Activated CD8-positive, alpha-beta T cell treated with anti-CD3 and anti-CD28 coated beads for 36 hours (primary cell): ENCODE results near the gene PLD6. TPM values are rescaled to one million over a fixed set of nuclear protein-coding genes. Genes with fewer than 3 reads are reported as not detected.

Experiments used
- ATAC-seq: fragments of 200-7000 bp; cut with Tn5 transposase; one replicate; pipeline ENCODE4 v1.10.0; 2021; ENCODE audit warnings: mild to moderate bottlenecking, moderate library complexity
- CTCF ChIA-PET: fragments of 350-600 bp; sonication (Branson Sonifier 250); formaldehyde crosslinking; loops from one replicate; lab custom pipeline; 2021; ENCODE audit warnings: antibody characterized with exemption; lab: Charles Lee
- POLR2A ChIA-PET: fragments of 350-600 bp; sonication (Branson Sonifier 250); formaldehyde crosslinking; loops from one replicate; lab custom pipeline; 2021; ENCODE audit warnings: antibody characterized with exemption; lab: Charles Lee
- DNase-seq: peaks from one replicate; pipeline ENCODE4 v3.0.0-alpha.2; 2020
- H3K27ac Mint-ChIP-seq: one replicate; pipeline ENCODE4 v1.8.0; 2021; ENCODE audit warnings: mild to moderate bottlenecking, mixed read lengths
- H3K27me3 Mint-ChIP-seq: one replicate; pipeline ENCODE4 v1.8.0; 2021; ENCODE audit warnings: mixed read lengths
- H3K36me3 Mint-ChIP-seq: one replicate; pipeline ENCODE4 v1.8.0; 2021; ENCODE audit warnings: low read depth, mixed read lengths
- H3K4me1 Mint-ChIP-seq: one replicate; pipeline ENCODE4 v1.8.0; 2021; ENCODE audit warnings: low read depth, mixed read lengths
- H3K4me3 Mint-ChIP-seq: one replicate; pipeline ENCODE4 v1.8.0; 2021; ENCODE audit warnings: mild to moderate bottlenecking, moderate library complexity, mixed read lengths
- H3K9me3 Mint-ChIP-seq: one replicate; pipeline ENCODE4 v1.8.0; 2021; ENCODE audit warnings: mixed read lengths
- CTCF ChIP-seq: fragments of 200-600 bp; IDR thresholded peaks from one replicate; pipeline ENCODE4 v1.8.0; 2022; ENCODE audit warnings: antibody characterized with exemption, mild to moderate bottlenecking
- intact Hi-C: fragments of 100-400 bp; cut with micrococcal nuclease; formaldehyde crosslinking; loops from one replicate; pipeline ENCODE4 v1.10.0; 2022
- total RNA-seq, 2 experiments: library from RNA; stranded (reverse); gene quantifications; one replicate each; pipeline ENCODE4 v1.2.3, GENCODE V29; 2021

The PLD6 gene
- total RNA-seq, 2 experiments from 2014 or later = 6.1 to 6.2 TPM

- Mint-ChIP-seq H3K9me3 (no peaks in the 10 kb centered on the region), H3K27me3 (no peaks in the 10 kb centered on the region), H3K27ac (peak overlapping the region; percentile 96), H3K4me3 (no peak overlapping the region), H3K36me3 (peaks cover 53% of the 10 kb centered on the region), H3K4me1 (peaks cover 87% of the 10 kb centered on the region)
- intact Hi-C loops = no loop called here
- DNase-seq (no peak), ATAC-seq (no peak)
- ChIA-PET CTCF (interaction anchor here (0.6 to 0.9 kb wide), 3 partner anchors 21 to 115 kb away, joined by 3 read pairs; no protein-coding TSS in a partner anchor), POLR2A (interaction anchor here (1.5 to 2.4 kb wide), 2 partner anchors 14 to 24 kb away, joined by 4 to 12 read pairs; partner anchors contain the start of gene PLD6)
- no peak for TF ChIP-seq CTCF
These were observed 25.2 kb downstream of the PLD6 start for GRCh38 chr17:17180741-17181525.

DNA sequence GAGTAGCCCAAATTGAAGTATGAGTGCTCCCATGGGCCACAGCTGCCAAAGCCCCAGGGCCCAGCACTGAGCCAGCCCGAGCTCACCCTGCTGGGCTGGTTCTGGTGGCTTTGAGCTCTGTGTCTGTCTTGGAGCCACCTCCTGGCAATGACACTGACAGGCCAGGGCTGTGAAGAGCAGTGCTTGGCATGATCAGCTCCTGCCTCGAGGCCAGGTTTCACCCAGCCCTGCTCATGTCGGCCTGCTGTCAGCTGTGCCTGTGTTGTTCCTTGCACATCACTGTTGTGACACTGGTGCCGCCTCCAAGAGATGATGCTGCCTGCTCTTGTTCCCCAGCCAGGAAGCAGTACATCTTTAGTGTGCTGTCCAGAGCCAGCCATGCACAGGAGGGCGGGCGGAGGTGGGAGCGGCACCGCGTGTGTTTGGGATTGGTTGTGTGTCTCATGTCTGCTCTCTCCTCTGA is 26.0 kb downstream of the PLD6 start:
- Mint-ChIP-seq H3K36me3 (peaks cover 53% of the 10 kb centered on the region), H3K9me3 (no peaks in the 10 kb centered on the region), H3K27ac (peak overlapping the region; percentile 96), H3K27me3 (no peaks in the 10 kb centered on the region), H3K4me1 (peaks cover 81% of the 10 kb centered on the region), H3K4me3 (peak overlapping the region; percentile 54)
- POLR2A ChIA-PET = interaction anchor here (0.6 to 2.4 kb wide), 2 partner anchors 21 to 25 kb away, joined by 3 to 12 read pairs; partner anchors contain the start of gene PLD6
- DNase-seq (peak; percentile 32), ATAC-seq (peak; percentile 17)
- no peak for TF ChIP-seq CTCF
- intact Hi-C loops = no loop called here
- CTCF ChIA-PET = no interaction called here

DNA sequence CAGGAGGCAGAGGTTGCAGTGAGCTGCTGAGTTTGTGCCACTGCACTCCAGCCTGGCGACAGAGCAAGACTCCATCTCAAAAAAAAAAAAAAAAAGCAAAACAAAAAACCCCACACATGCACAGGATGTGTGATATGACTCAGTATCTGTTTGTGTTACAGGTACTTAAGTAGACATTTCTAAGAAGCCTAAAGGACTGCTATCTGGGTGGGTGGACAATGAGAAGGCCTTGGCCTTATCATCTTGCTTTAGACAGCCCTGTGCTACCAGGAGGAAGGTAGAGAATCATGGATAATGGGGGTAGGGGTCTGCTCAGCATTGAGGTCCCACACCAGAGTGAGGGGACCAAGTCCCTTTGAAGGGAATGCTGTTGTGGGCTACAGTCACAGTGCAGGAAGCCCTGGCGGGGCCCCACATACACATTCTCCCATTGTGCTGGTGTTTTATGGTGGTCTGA is 26.7 kb downstream of the PLD6 start:
- H3K36me3 Mint-ChIP-seq = peaks cover 56% of the 10 kb centered on the region
- DNase-seq = peak; percentile 42
- no peaks in the 10 kb centered on the region for H3K27me3 Mint-ChIP-seq
- POLR2A ChIA-PET = interaction anchor here (0.6 to 2.4 kb wide), 3 partner anchors 21 to 42 kb away, joined by 3 to 12 read pairs (median 3); partner anchors contain the start of gene PLD6
- H3K27ac Mint-ChIP-seq = peak overlapping the region; percentile 96
- peaks cover 77% of the 10 kb centered on the region for H3K4me1 Mint-ChIP-seq
- TF ChIP-seq CTCF = no peak
- CTCF ChIA-PET = interaction anchor here (2.5 kb wide), 1 partner anchor 37 kb away, joined by 9 read pairs; no protein-coding TSS in a partner anchor
- H3K9me3 Mint-ChIP-seq = no peaks in the 10 kb centered on the region
- intact Hi-C loops = no loop called here
- ATAC-seq = peak; percentile 81
- peak overlapping the region; percentile 54 for H3K4me3 Mint-ChIP-seq

- DNase-seq (no peak), ATAC-seq (no peak)
- intact Hi-C loops = no loop called here
- POLR2A ChIA-PET = interaction anchor here (1.5 kb wide), 1 partner anchor 13 kb away, joined by 6 read pairs; no protein-coding TSS in a partner anchor
- no peak for TF ChIP-seq CTCF
- H3K36me3 Mint-ChIP-seq = peaks cover 56% of the 10 kb centered on the region
- no peaks in the 10 kb centered on the region for H3K9me3 Mint-ChIP-seq
- H3K4me3 Mint-ChIP-seq = no peak overlapping the region
- CTCF ChIA-PET = interaction anchor here (0.8 to 2.5 kb wide), 2 partner anchors 13 to 35 kb away, joined by 3 to 9 read pairs; no protein-coding TSS in a partner anchor
- H3K27ac Mint-ChIP-seq = peak overlapping the region; percentile 22
- peaks cover 57% of the 10 kb centered on the region for H3K4me1 Mint-ChIP-seq
- H3K27me3 Mint-ChIP-seq = no peaks in the 10 kb centered on the region
These were observed 29.0 kb downstream of the PLD6 start for GRCh38 chr17:17177176-17177575.
